ENCODE data around the gene KRT83.

Gene KRT83

DNA sequence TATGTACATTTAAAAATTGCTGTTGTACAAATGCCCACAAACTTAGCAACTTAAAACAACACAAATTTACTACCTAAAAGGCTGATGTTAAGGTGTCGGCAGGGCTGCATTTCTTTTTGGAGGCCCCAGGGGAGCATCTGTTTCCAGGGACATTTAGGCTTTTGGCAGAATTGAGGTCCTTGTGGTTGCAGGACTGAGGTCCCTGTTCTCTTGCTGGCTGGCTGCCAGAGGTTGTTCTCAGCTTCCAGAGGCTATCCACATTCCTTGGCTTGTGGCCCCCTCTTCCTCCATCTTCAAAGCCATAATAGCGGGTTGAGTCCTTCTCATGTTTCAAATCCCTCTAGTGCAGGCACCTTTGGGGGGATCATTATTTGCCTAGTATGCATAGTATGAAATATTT is 22.4 kb upstream of the KRT83 start:
- Histone ChIP-seq H3K27me3 (ENCODE audit: insufficient read depth, low read length) (0 out of 2 replicates have a peak, but pooled peaks cover 5% of the 10 kb centered on the region), H3K4me3 (ENCODE audit: low read depth, low read length) (no peak overlapping the region), H3K27ac (ENCODE audit: low read depth, low read length) (no peak overlapping the region)

GRCh38 chr12:52342781-52343490 is 21.7 kb upstream of the KRT83 start:
- H3K27ac ChIP-seq (ENCODE audit: low read depth, low read length) = no peak overlapping the region
- no peak overlapping the region for H3K4me3 ChIP-seq (ENCODE audit: low read depth, low read length)
- no peaks in the 10 kb centered on the region for H3K36me3 ChIP-seq (ENCODE audit: insufficient read depth, low read length)
- H3K79me2 ChIP-seq (ENCODE audit: control insufficient read depth, insufficient read depth, low read length, unreplicated experiment) = no peaks in the 10 kb centered on the region
- H2AFZ ChIP-seq (ENCODE audit: low read length, unreplicated experiment) = no peak overlapping the region
- no peaks in the 10 kb centered on the region for H3K4me1 ChIP-seq (ENCODE audit: control insufficient read depth, insufficient read depth, low read length, unreplicated experiment)
- 0 out of 2 replicates have a peak, but pooled peaks cover 5% of the 10 kb centered on the region for H3K27me3 ChIP-seq (ENCODE audit: insufficient read depth, low read length)

More for the DNA sequence above, 22.4 kb upstream of the KRT83 start:
- no peak overlapping the region for H2AFZ ChIP-seq (ENCODE audit: low read length, unreplicated experiment)
- no peaks in the 10 kb centered on the region for H3K79me2 ChIP-seq (ENCODE audit: control insufficient read depth, insufficient read depth, low read length, unreplicated experiment)
- H3K36me3 ChIP-seq (ENCODE audit: insufficient read depth, low read length) = no peaks in the 10 kb centered on the region
- no peaks in the 10 kb centered on the region for H3K4me1 ChIP-seq (ENCODE audit: control insufficient read depth, insufficient read depth, low read length, unreplicated experiment)

- Histone ChIP-seq H3K4me3 (ENCODE audit: low read depth, low read length) (no peak overlapping the region), H3K27me3 (ENCODE audit: insufficient read depth, low read length) (0 out of 2 replicates have a peak, but pooled peaks cover 5% of the 10 kb centered on the region), H3K79me2 (ENCODE audit: control insufficient read depth, insufficient read depth, low read length, unreplicated experiment) (no peaks in the 10 kb centered on the region), H2AFZ (ENCODE audit: low read length, unreplicated experiment) (no peak overlapping the region), H3K27ac (ENCODE audit: low read depth, low read length) (no peak overlapping the region), H3K4me1 (ENCODE audit: control insufficient read depth, insufficient read depth, low read length, unreplicated experiment) (no peaks in the 10 kb centered on the region), H3K36me3 (ENCODE audit: insufficient read depth, low read length) (no peaks in the 10 kb centered on the region)
These were observed 19.9 kb upstream of the KRT83 start for GRCh38 chr12:52341066-52341580.

DNA sequence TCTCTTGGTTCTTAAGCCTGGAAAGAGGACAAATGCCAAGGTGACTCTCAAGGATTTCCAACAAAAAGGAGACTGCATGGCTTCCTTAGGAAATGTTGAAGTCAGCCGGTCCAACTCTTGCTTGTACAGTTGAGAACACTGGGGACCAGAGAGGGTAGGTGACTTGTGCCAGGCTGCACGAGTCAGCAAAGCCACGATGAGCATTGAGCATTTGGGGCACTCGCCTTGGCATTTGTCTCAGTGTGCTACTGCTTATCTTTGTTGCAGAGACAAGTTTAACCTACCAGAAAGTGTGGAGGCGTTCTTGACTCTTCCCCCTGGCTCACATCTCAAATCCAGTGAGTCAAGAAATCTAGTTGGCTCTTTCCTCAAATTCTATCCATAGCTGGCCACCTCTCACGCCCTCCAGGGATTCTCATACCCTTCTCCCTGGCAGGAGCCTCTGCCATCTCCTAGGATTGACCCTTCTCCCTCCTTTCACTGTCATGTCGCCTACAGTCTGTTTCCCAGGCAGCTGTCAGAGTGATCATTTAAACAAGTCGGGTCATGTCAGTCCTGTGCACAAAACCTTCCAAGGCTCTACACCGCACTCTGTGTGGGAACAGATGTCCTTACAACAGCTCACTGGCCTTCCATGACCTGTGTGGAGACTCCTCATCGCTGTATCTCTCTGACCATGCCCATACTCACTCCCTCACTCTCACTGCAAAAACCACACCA is 17.2 kb upstream of the KRT83 start:
- Histone ChIP-seq H3K4me3 (ENCODE audit: low read depth, low read length) (no peak overlapping the region), H3K27ac (ENCODE audit: low read depth, low read length) (no peak overlapping the region), H3K36me3 (ENCODE audit: insufficient read depth, low read length) (no peaks in the 10 kb centered on the region), H2AFZ (ENCODE audit: low read length, unreplicated experiment) (no peak overlapping the region), H3K27me3 (ENCODE audit: insufficient read depth, low read length) (0 out of 2 replicates have a peak, but pooled peaks cover 4% of the 10 kb centered on the region), H3K4me1 (ENCODE audit: control insufficient read depth, insufficient read depth, low read length, unreplicated experiment) (no peaks in the 10 kb centered on the region), H3K79me2 (ENCODE audit: control insufficient read depth, insufficient read depth, low read length, unreplicated experiment) (no peaks in the 10 kb centered on the region)

- Histone ChIP-seq H2AFZ (ENCODE audit: low read length, unreplicated experiment) (peak overlapping the region; percentile 8), H3K27ac (ENCODE audit: low read depth, low read length) (no peak overlapping the region), H3K36me3 (ENCODE audit: insufficient read depth, low read length) (no peaks in the 10 kb centered on the region), H3K79me2 (ENCODE audit: control insufficient read depth, insufficient read depth, low read length, unreplicated experiment) (no peaks in the 10 kb centered on the region), H3K4me3 (ENCODE audit: low read depth, low read length) (no peak overlapping the region), H3K4me1 (ENCODE audit: control insufficient read depth, insufficient read depth, low read length, unreplicated experiment) (no peaks in the 10 kb centered on the region), H3K27me3 (ENCODE audit: insufficient read depth, low read length) (0 out of 2 replicates have a peak, but pooled peaks cover 2% of the 10 kb centered on the region)
These were observed 15.9 kb upstream of the KRT83 start for GRCh38 chr12:52337054-52337453.

- 0 out of 2 replicates have a peak, but pooled peaks cover 2% of the 10 kb centered on the region for H3K27me3 ChIP-seq (ENCODE audit: insufficient read depth, low read length)
- H3K4me1 ChIP-seq (ENCODE audit: control insufficient read depth, insufficient read depth, low read length, unreplicated experiment) = no peaks in the 10 kb centered on the region
- peak overlapping the region; percentile 8 for H2AFZ ChIP-seq (ENCODE audit: low read length, unreplicated experiment)
- H3K79me2 ChIP-seq (ENCODE audit: control insufficient read depth, insufficient read depth, low read length, unreplicated experiment) = no peaks in the 10 kb centered on the region
- no peaks in the 10 kb centered on the region for H3K36me3 ChIP-seq (ENCODE audit: insufficient read depth, low read length)
- no peak overlapping the region for H3K27ac ChIP-seq (ENCODE audit: low read depth, low read length)
- no peak overlapping the region for H3K4me3 ChIP-seq (ENCODE audit: low read depth, low read length)
These were observed 15.4 kb upstream of the KRT83 start for GRCh38 chr12:52336641-52337040.

GRCh38 chr12:52335598-52336262 is 14.5 kb upstream of the KRT83 start:
- Histone ChIP-seq H3K4me3 (ENCODE audit: low read depth, low read length) (no peak overlapping the region), H2AFZ (ENCODE audit: low read length, unreplicated experiment) (no peak overlapping the region)

GRCh38 chr12:52334185-52334584 is 13.0 kb upstream of the KRT83 start:
- Histone ChIP-seq H3K4me1 (ENCODE audit: control insufficient read depth, insufficient read depth, low read length, unreplicated experiment) (no peaks in the 10 kb centered on the region), H3K27me3 (ENCODE audit: insufficient read depth, low read length) (0 out of 2 replicates have a peak, but pooled peaks cover 2% of the 10 kb centered on the region), H3K4me3 (ENCODE audit: low read depth, low read length) (no peak overlapping the region), H3K27ac (ENCODE audit: low read depth, low read length) (no peak overlapping the region), H2AFZ (ENCODE audit: low read length, unreplicated experiment) (no peak overlapping the region), H3K79me2 (ENCODE audit: control insufficient read depth, insufficient read depth, low read length, unreplicated experiment) (no peaks in the 10 kb centered on the region), H3K36me3 (ENCODE audit: insufficient read depth, low read length) (no peaks in the 10 kb centered on the region)

More at GRCh38 chr12:52335598-52336262, 14.5 kb upstream of the KRT83 start:
- H3K27ac ChIP-seq (ENCODE audit: low read depth, low read length) = no peak overlapping the region
- H3K36me3 ChIP-seq (ENCODE audit: insufficient read depth, low read length) = no peaks in the 10 kb centered on the region
- no peaks in the 10 kb centered on the region for H3K4me1 ChIP-seq (ENCODE audit: control insufficient read depth, insufficient read depth, low read length, unreplicated experiment)
- 0 out of 2 replicates have a peak, but pooled peaks cover 2% of the 10 kb centered on the region for H3K27me3 ChIP-seq (ENCODE audit: insufficient read depth, low read length)
- no peaks in the 10 kb centered on the region for H3K79me2 ChIP-seq (ENCODE audit: control insufficient read depth, insufficient read depth, low read length, unreplicated experiment)

DNA sequence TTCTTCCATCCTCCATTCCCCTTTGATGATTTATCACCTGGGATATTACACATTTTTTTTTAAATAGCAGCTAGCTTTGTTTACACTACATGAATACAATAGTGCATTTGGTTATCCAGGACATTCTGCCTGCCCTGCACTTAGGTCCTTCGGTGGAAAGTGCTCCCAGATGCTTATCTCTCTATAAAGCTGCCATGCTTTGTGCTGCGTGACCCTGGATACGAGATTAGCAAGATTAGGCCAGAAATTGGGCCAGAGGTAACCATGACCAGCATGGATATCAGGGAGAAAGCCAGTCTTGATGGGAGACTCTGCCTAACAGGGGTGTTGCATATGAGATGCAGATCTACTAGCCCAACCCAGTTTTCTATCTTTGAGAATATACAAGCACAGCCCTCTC is 12.1 kb upstream of the KRT83 start:
- H3K36me3 ChIP-seq (ENCODE audit: insufficient read depth, low read length) = no peaks in the 10 kb centered on the region
- H3K27ac ChIP-seq (ENCODE audit: low read depth, low read length) = no peak overlapping the region
- H2AFZ ChIP-seq (ENCODE audit: low read length, unreplicated experiment) = no peak overlapping the region
- H3K27me3 ChIP-seq (ENCODE audit: insufficient read depth, low read length) = 0 out of 2 replicates have a peak, but pooled peaks cover 2% of the 10 kb centered on the region
- H3K4me3 ChIP-seq (ENCODE audit: low read depth, low read length) = no peak overlapping the region
- H3K79me2 ChIP-seq (ENCODE audit: control insufficient read depth, insufficient read depth, low read length, unreplicated experiment) = no peaks in the 10 kb centered on the region
- no peaks in the 10 kb centered on the region for H3K4me1 ChIP-seq (ENCODE audit: control insufficient read depth, insufficient read depth, low read length, unreplicated experiment)

DNA sequence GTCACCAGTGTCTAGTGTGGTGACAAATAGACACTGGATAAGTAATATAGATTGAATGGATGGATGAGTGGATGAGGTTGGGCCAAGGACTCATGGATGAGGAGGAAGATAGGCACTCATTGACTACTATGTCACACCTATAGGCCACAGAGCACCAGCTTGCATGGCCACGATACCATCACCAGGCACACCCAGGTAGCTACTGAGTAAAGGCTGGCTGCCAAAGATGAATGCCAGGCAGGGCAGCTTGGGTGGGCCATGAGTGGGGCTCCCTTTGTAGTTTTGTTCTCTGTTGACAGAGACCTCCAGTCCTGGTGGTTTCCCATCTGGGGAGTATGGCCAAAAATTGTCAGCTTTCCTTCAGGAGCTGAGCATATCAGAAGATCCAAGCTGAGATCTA is 11.2 kb upstream of the KRT83 start:
- Histone ChIP-seq H2AFZ (ENCODE audit: low read length, unreplicated experiment) (no peak overlapping the region), H3K4me3 (ENCODE audit: low read depth, low read length) (no peak overlapping the region), H3K27ac (ENCODE audit: low read depth, low read length) (no peak overlapping the region), H3K79me2 (ENCODE audit: control insufficient read depth, insufficient read depth, low read length, unreplicated experiment) (no peaks in the 10 kb centered on the region), H3K27me3 (ENCODE audit: insufficient read depth, low read length) (0 out of 2 replicates have a peak, but pooled peaks cover 2% of the 10 kb centered on the region), H3K36me3 (ENCODE audit: insufficient read depth, low read length) (no peaks in the 10 kb centered on the region), H3K4me1 (ENCODE audit: control insufficient read depth, insufficient read depth, low read length, unreplicated experiment) (peaks cover under 1% of the 10 kb centered on the region)
